BJ (cell line): ENCODE data around the gene MBIP. TPM values are rescaled to one million over a fixed set of nuclear protein-coding genes. Genes with fewer than 3 reads are reported as not detected.
"Not testable (repeated sequence)": the region's sequence is repeated elsewhere in the genome, so short reads cannot be mapped to it uniquely, and the experiment has no call there.

Source experiments
- CTCF ChIA-PET: fragments of 350-600 bp; formaldehyde crosslinking; extraction: SDS; loops from one replicate; lab custom pipeline; 2021; ENCODE audit warnings: antibody characterized with exemption, inconsistent platforms; lab: Yijun Ruan, JAX
- POLR2A ChIA-PET: fragments of 300-600 bp; sonication (Branson Sonifier 250); formaldehyde crosslinking; extraction: SDS; loops from one replicate; lab custom pipeline; 2021; ENCODE audit warnings: antibody characterized with exemption; lab: Charles Lee
- DNase-seq: peaks from one replicate; pipeline ENCODE4 v3.0.0-alpha.2; 2011; ENCODE audit warnings: low read depth
- H3K27me3 ChIP-seq: 2 replicates; pipeline ENCODE4 v1.6.0; 2011; ENCODE audit warnings: low read length; ENCODE audit not compliant: control insufficient read depth, insufficient read depth
- H3K36me3 ChIP-seq: 2 replicates; pipeline ENCODE4 v1.5.1; 2011; ENCODE audit warnings: low read length; ENCODE audit not compliant: control insufficient read depth, insufficient read depth
- H3K4me3 ChIP-seq: 2 replicates; pipeline ENCODE4 v1.5.1; 2011; ENCODE audit warnings: low read depth, mild to moderate bottlenecking, control low read depth, low read length
- polyA plus RNA-seq: library from polyadenylated mRNA; depleted of rRNA; stranded (reverse); fragments of >200 nt; gene quantifications from 2 replicates; pipeline ENCODE4 v1.2.3, GENCODE V29; 2011
- TF ChIP-seq, protein P1 (sequence below): IDR thresholded peaks from 2 replicates; pipeline ENCODE4 v1.5.1; 2011; ENCODE audit warnings: low read depth, mild to moderate bottlenecking, control low read depth, inconsistent platforms, low read length, moderate library complexity; ENCODE audit not compliant: insufficient read depth

The MBIP gene
- polyA plus RNA-seq, 1 experiment = 10.7 TPM

- Histone ChIP-seq H3K4me3 (no peak overlapping the region), H3K36me3 (no peaks in the 10 kb centered on the region), H3K27me3 (no peaks in the 10 kb centered on the region)
- TF ChIP-seq, protein P1, sequence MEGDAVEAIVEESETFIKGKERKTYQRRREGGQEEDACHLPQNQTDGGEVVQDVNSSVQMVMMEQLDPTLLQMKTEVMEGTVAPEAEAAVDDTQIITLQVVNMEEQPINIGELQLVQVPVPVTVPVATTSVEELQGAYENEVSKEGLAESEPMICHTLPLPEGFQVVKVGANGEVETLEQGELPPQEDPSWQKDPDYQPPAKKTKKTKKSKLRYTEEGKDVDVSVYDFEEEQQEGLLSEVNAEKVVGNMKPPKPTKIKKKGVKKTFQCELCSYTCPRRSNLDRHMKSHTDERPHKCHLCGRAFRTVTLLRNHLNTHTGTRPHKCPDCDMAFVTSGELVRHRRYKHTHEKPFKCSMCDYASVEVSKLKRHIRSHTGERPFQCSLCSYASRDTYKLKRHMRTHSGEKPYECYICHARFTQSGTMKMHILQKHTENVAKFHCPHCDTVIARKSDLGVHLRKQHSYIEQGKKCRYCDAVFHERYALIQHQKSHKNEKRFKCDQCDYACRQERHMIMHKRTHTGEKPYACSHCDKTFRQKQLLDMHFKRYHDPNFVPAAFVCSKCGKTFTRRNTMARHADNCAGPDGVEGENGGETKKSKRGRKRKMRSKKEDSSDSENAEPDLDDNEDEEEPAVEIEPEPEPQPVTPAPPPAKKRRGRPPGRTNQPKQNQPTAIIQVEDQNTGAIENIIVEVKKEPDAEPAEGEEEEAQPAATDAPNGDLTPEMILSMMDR = no peak
- CTCF ChIA-PET = interaction anchor here (0.7 kb wide), 1 partner anchor 35 kb away, joined by 3 read pairs; no protein-coding TSS in a partner anchor
- POLR2A ChIA-PET = no interaction called here
- no peak for DNase-seq
These were observed 19.9 kb upstream of the MBIP start for GRCh38 chr14:36340276-36340890.

DNA sequence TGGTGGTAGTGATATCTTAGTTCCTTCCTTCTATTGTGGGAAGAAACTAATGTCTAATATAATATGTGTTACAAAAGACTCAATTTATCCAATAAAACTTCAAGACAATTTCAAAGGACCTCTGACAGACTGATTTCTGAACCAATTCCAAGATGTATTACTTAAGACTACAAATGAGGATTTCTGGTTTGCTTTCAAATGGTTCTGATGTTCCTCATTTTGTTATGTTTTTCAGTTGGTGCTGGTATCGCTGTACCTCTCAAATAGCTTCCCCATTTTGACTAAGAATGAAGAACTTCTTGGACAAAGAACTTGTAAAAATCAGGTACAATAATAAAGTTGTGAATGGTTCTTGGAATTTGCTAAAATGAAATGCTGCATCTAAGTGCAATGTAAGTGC lies 19.4 kb upstream of the MBIP start:
- H3K27me3 ChIP-seq = no peaks in the 10 kb centered on the region
- POLR2A ChIA-PET = no interaction called here

DNA sequence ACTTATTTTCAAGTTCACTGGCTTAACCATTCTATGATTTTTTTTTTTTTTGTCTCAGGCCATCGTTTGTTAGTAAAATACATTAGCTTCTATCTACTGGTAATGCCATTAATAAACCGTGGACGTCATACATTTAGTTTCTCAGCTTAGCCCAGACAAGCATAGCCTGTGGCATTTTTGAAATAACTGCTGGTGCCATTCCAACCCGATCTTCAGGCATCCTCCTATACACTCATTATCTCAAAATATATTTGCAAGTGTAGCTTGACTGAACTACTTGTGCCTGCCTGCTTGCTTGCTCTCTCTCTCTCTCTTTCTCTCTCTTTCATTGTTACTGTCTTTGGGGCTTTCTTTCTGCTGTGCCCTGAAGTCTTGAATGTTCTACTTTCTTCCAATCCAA lies 12.7 kb upstream of the MBIP start:
- DNase-seq = no peak
- ChIA-PET CTCF (no interaction called here), POLR2A (no interaction called here)
- Histone ChIP-seq H3K27me3 (0 out of 2 replicates have a peak, but pooled peaks cover 2% of the 10 kb centered on the region), H3K4me3 (no peak overlapping the region), H3K36me3 (no peaks in the 10 kb centered on the region)
- TF ChIP-seq, protein P1 = no peak

More for the DNA sequence above, 19.4 kb upstream of the MBIP start:
- no peaks in the 10 kb centered on the region for H3K36me3 ChIP-seq
- DNase-seq = no peak
- H3K4me3 ChIP-seq = no peak overlapping the region
- CTCF ChIA-PET = no interaction called here
- TF ChIP-seq, protein P1 = no peak

- CTCF ChIA-PET = interaction anchor here (0.8 to 1.1 kb wide), 2 partner anchors 33 to 257 kb away, joined by 3 to 4 read pairs; no protein-coding TSS in a partner anchor
- DNase-seq, H3K36me3 ChIP-seq, H3K4me3 ChIP-seq, POLR2A ChIA-PET, H3K27me3 ChIP-seq: not testable (repeated sequence)
These were observed 7.1 kb upstream of the MBIP start for GRCh38 chr14:36327573-36327972.

DNA sequence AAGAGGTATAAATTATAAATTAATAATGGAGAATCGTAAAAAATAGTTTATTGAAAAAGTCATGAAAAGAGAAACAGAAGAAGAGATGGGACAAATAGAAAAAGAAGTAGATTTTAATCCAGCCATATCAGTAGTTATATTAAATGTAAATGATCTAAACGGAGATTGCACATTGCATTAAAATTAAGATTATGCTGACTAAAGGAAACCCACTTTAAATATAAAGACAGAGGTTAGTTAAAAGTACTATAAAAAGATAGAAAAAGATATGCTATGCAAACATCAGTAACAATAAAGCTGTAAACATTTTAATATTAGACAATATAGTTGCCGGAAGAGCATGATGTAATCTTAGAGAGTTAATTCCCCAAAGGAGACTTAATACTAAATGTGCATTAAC lies 5.4 kb upstream of the MBIP start:
- no peak for DNase-seq
- Histone ChIP-seq H3K36me3 (no peaks in the 10 kb centered on the region), H3K4me3 (no peak overlapping the region), H3K27me3 (0 out of 2 replicates have a peak, but pooled peaks cover 3% of the 10 kb centered on the region)
- CTCF ChIA-PET = no interaction called here
- POLR2A ChIA-PET = no interaction called here
- TF ChIP-seq, protein P1 = no peak

DNA sequence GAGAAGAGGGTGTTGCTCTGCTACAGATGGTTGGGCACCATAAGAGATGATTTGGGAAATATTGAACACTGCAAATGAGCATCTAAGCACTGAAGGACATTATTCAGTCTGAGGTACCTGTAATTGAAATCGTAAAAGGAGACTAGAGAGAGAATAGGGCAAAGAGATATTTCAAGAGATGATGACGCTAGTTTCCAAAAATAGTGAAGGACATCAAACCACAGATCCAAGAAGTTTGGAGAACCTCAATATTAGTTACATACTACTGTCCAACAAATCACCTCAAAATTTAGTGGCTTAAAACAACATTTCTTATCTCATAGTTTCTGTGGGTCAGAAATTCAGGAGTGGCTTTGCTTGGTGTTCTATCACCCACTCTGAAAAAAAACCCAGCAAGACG lies 4.5 kb upstream of the MBIP start:
- DNase-seq = no peak
- TF ChIP-seq, protein P1 = no peak
- ChIA-PET POLR2A (no interaction called here), CTCF (no interaction called here)
- Histone ChIP-seq H3K36me3 (no peaks in the 10 kb centered on the region), H3K4me3 (no peak overlapping the region), H3K27me3 (0 out of 2 replicates have a peak, but pooled peaks cover 3% of the 10 kb centered on the region)
